Activated naive CD8-positive, alpha-beta T cell treated with anti-CD3 and anti-CD28 coated beads, Interleukin-2, amount 10 ng/mL, durations not matched to agents 7 days and 5 days (primary cell): ENCODE results near the gene PIK3R1. TPM values are rescaled to one million over a fixed set of nuclear protein-coding genes. Genes with fewer than 3 reads are reported as not detected.
"Not testable (repeated sequence)": the region's sequence is repeated elsewhere in the genome, so short reads cannot be mapped to it uniquely, and the experiment has no call there.

Experiments
- ATAC-seq: fragments of 150-1000 bp; cut with Tn5 transposase; one replicate; pipeline ENCODE4 v1.10.0; 2021; ENCODE audit warnings: low read depth, moderate library complexity
- POLR2A ChIA-PET: fragments of 350-600 bp; sonication (Branson Sonifier 250); formaldehyde crosslinking; loops from one replicate; lab custom pipeline; 2021; ENCODE audit warnings: antibody characterized with exemption; lab: Charles Lee
- DNase-seq: peaks from one replicate; pipeline ENCODE4 v3.0.0; 2021
- H3K27ac Mint-ChIP-seq: one replicate; pipeline ENCODE4 v1.8.0; 2022; ENCODE audit warnings: mild to moderate bottlenecking, mixed read lengths
- H3K27me3 Mint-ChIP-seq: one replicate; pipeline ENCODE4 v1.8.0; 2022; ENCODE audit warnings: mild to moderate bottlenecking, moderate library complexity, mixed read lengths
- H3K36me3 Mint-ChIP-seq: one replicate; pipeline ENCODE4 v1.8.0; 2021; ENCODE audit warnings: mild to moderate bottlenecking, mixed read lengths
- H3K4me1 Mint-ChIP-seq: one replicate; pipeline ENCODE4 v1.8.0; 2021; ENCODE audit warnings: mixed read lengths
- H3K4me3 Mint-ChIP-seq: one replicate; pipeline ENCODE4 v1.8.0; 2022; ENCODE audit warnings: mild to moderate bottlenecking, moderate library complexity, mixed read lengths
- H3K9me3 Mint-ChIP-seq: one replicate; pipeline ENCODE4 v1.8.0; 2021; ENCODE audit warnings: mixed read lengths
- total RNA-seq, 2 experiments: library from RNA; stranded (reverse); gene quantifications; one replicate each; pipeline ENCODE4 v1.2.3, GENCODE V29; 2021

PIK3R1 gene
- total RNA-seq, 2 experiments from 2014 or later: 86.5 to 86.8 TPM

- H3K9me3 Mint-ChIP-seq: peaks cover 1% of the 10 kb centered on the region
- no peak overlapping the region for H3K4me3 Mint-ChIP-seq
- DNase-seq (no peak), ATAC-seq (no peak)
- H3K4me1 Mint-ChIP-seq: peaks cover 53% of the 10 kb centered on the region
- H3K36me3 Mint-ChIP-seq: peaks cover 45% of the 10 kb centered on the region
- H3K27me3 Mint-ChIP-seq: no peaks in the 10 kb centered on the region
- POLR2A ChIA-PET: interaction anchor here (1.6 kb wide), 1 partner anchor 8 kb away, joined by 3 read pairs; no protein-coding TSS in a partner anchor
- no peak overlapping the region for H3K27ac Mint-ChIP-seq
Measured at GRCh38 chr5:68224509-68225187, 9.1 kb downstream of the PIK3R1 start.

GRCh38 chr5:68225188-68225910, 9.8 kb downstream of the PIK3R1 start:
- Mint-ChIP-seq H3K9me3 (peaks cover 1% of the 10 kb centered on the region), H3K4me1 (peaks cover 56% of the 10 kb centered on the region), H3K4me3 (no peak overlapping the region), H3K27ac (no peak overlapping the region), H3K36me3 (peaks cover 46% of the 10 kb centered on the region), H3K27me3 (no peaks in the 10 kb centered on the region)
- DNase-seq: no peak
- POLR2A ChIA-PET: interaction anchor here (1.6 kb wide), 1 partner anchor 9 kb away, joined by 3 read pairs; no protein-coding TSS in a partner anchor
- ATAC-seq: no peak

- Mint-ChIP-seq H3K4me1 (peaks cover 60% of the 10 kb centered on the region), H3K27ac (no peak overlapping the region), H3K36me3 (peaks cover 48% of the 10 kb centered on the region), H3K4me3 (no peak overlapping the region), H3K9me3 (no peaks in the 10 kb centered on the region), H3K27me3 (no peaks in the 10 kb centered on the region)
- ATAC-seq: no peak
- POLR2A ChIA-PET: interaction anchor here (2.3 kb wide), 1 partner anchor 10 kb away, joined by 11 read pairs; the partner anchor contains the start of gene PIK3R1
- DNase-seq: no peak
Measured at GRCh38 chr5:68225911-68226545, 10.5 kb downstream of the PIK3R1 start.

GRCh38 chr5:68226546-68227073, 11.1 kb downstream of the PIK3R1 start:
- H3K36me3 Mint-ChIP-seq: peaks cover 48% of the 10 kb centered on the region
- H3K9me3 Mint-ChIP-seq: no peaks in the 10 kb centered on the region
- H3K4me1 Mint-ChIP-seq: peaks cover 65% of the 10 kb centered on the region
- no peak overlapping the region for H3K4me3 Mint-ChIP-seq
- no peak for DNase-seq
- H3K27me3 Mint-ChIP-seq: no peaks in the 10 kb centered on the region
- POLR2A ChIA-PET: interaction anchor here (2.3 kb wide), 1 partner anchor 10 kb away, joined by 11 read pairs; the partner anchor contains the start of gene PIK3R1
- ATAC-seq: no peak
- no peak overlapping the region for H3K27ac Mint-ChIP-seq

- ATAC-seq (no peak), DNase-seq (no peak)
- Mint-ChIP-seq H3K9me3 (no peaks in the 10 kb centered on the region), H3K27me3 (no peaks in the 10 kb centered on the region), H3K27ac (no peak overlapping the region), H3K4me1 (peaks cover 64% of the 10 kb centered on the region), H3K4me3 (no peak overlapping the region), H3K36me3 (peaks cover 42% of the 10 kb centered on the region)
- POLR2A ChIA-PET: interaction anchor here (2.3 kb wide), 1 partner anchor 11 kb away, joined by 11 read pairs; the partner anchor contains the start of gene PIK3R1
Measured at GRCh38 chr5:68227532-68228160, 12.1 kb downstream of the PIK3R1 start.

GRCh38 chr5:68229416-68229815, 13.9 kb downstream of the PIK3R1 start:
- Mint-ChIP-seq H3K27me3 (no peaks in the 10 kb centered on the region), H3K4me1 (peaks cover 60% of the 10 kb centered on the region), H3K9me3 (no peaks in the 10 kb centered on the region), H3K36me3 (peaks cover 45% of the 10 kb centered on the region), H3K27ac (no peak overlapping the region), H3K4me3 (no peak overlapping the region)
- DNase-seq (no peak), ATAC-seq (no peak)
- POLR2A ChIA-PET: no interaction called here

- no peak for DNase-seq
- Mint-ChIP-seq H3K9me3 (no peaks in the 10 kb centered on the region), H3K27ac (no peak overlapping the region), H3K27me3 (no peaks in the 10 kb centered on the region), H3K36me3 (peaks cover 39% of the 10 kb centered on the region), H3K4me1 (peaks cover 53% of the 10 kb centered on the region), H3K4me3 (no peak overlapping the region)
- POLR2A ChIA-PET: no interaction called here
- no peak for ATAC-seq
Measured at GRCh38 chr5:68230285-68230684, 14.7 kb downstream of the PIK3R1 start.

- peaks cover 44% of the 10 kb centered on the region for H3K4me1 Mint-ChIP-seq
- H3K4me3 Mint-ChIP-seq: no peak overlapping the region
- H3K27me3 Mint-ChIP-seq: no peaks in the 10 kb centered on the region
- H3K9me3 Mint-ChIP-seq: no peaks in the 10 kb centered on the region
- H3K36me3 Mint-ChIP-seq: peaks cover 30% of the 10 kb centered on the region
- ATAC-seq (no peak), DNase-seq (no peak)
- POLR2A ChIA-PET: no interaction called here
- no peak overlapping the region for H3K27ac Mint-ChIP-seq
Measured at GRCh38 chr5:68231414-68232076, 16.0 kb downstream of the PIK3R1 start.

GRCh38 chr5:68232277-68232676, 16.7 kb downstream of the PIK3R1 start:
- POLR2A ChIA-PET: no interaction called here
- Mint-ChIP-seq H3K4me1 (peaks cover 41% of the 10 kb centered on the region), H3K9me3 (no peaks in the 10 kb centered on the region), H3K4me3 (no peak overlapping the region), H3K27ac (no peak overlapping the region), H3K36me3 (peaks cover 26% of the 10 kb centered on the region), H3K27me3 (no peaks in the 10 kb centered on the region)
- DNase-seq (no peak), ATAC-seq (no peak)

GRCh38 chr5:68233075-68233474, 17.5 kb downstream of the PIK3R1 start:
- POLR2A ChIA-PET: no interaction called here
- no peak overlapping the region for H3K27ac Mint-ChIP-seq
- no peak for DNase-seq
- H3K27me3 Mint-ChIP-seq: no peaks in the 10 kb centered on the region
- H3K36me3 Mint-ChIP-seq: peaks cover 20% of the 10 kb centered on the region
- no peak for ATAC-seq
- no peak overlapping the region for H3K4me3 Mint-ChIP-seq
- peaks cover 39% of the 10 kb centered on the region for H3K4me1 Mint-ChIP-seq
- no peaks in the 10 kb centered on the region for H3K9me3 Mint-ChIP-seq

GRCh38 chr5:68235229-68235628, 19.7 kb downstream of the PIK3R1 start:
- H3K27ac Mint-ChIP-seq, POLR2A ChIA-PET: not testable (repeated sequence)

GRCh38 chr5:68237715-68238114, 22.2 kb downstream of the PIK3R1 start:
- no peak for DNase-seq
- Mint-ChIP-seq H3K27me3 (no peaks in the 10 kb centered on the region), H3K27ac (no peak overlapping the region), H3K4me3 (no peak overlapping the region), H3K4me1 (peaks cover 54% of the 10 kb centered on the region), H3K9me3 (no peaks in the 10 kb centered on the region), H3K36me3 (peaks cover 19% of the 10 kb centered on the region)
- ATAC-seq: no peak
- POLR2A ChIA-PET: no interaction called here

More at GRCh38 chr5:68235229-68235628, 19.7 kb downstream of the PIK3R1 start:
- DNase-seq, H3K9me3 Mint-ChIP-seq, H3K27me3 Mint-ChIP-seq, ATAC-seq, H3K4me3 Mint-ChIP-seq: not testable (repeated sequence)
- H3K36me3 Mint-ChIP-seq: peaks cover 15% of the 10 kb centered on the region
- H3K4me1 Mint-ChIP-seq: peaks cover 48% of the 10 kb centered on the region
